GM19468 (cell line): ENCODE measurements around the gene PHLPP1.

Source experiments
- ATAC-seq: cut with Tn5 transposase; IDR thresholded peaks from one replicate; pipeline ENCODE4 v1.9.1; 2021; ENCODE audit warnings: mild to moderate bottlenecking, moderate library complexity, moderate number of reproducible peaks; ENCODE audit not compliant: unreplicated experiment; ENCODE audit errors: extremely low read depth

Gene PHLPP1

GRCh38 chr18:63028380-63028779 lies 313.0 kb downstream of the PHLPP1 start:
- no peak for ATAC-seq
